HEK293 (cell line): Measurements from ENCODE around the gene SLC17A5.

Experiments
- CTCF ChIA-PET: fragments of 350-600 bp; formaldehyde crosslinking; extraction: SDS; loops from one replicate; lab custom pipeline; 2021; ENCODE audit warnings: antibody characterized with exemption; lab: Yijun Ruan, JAX
- POLR2A ChIA-PET: fragments of 300-600 bp; formaldehyde crosslinking; extraction: SDS; loops from one replicate; lab custom pipeline; 2020; ENCODE audit warnings: antibody characterized with exemption, inconsistent platforms; lab: Yijun Ruan, JAX
- H3K27ac ChIP-seq: fragments of 200-500 bp; sonication (Bioruptor generic); 2 replicates; pipeline ENCODE4 v1.5.1; 2014; ENCODE audit warnings: low read depth, low read length, control low read depth, inconsistent platforms; ENCODE audit errors: extremely low read depth
- H3K36me3 ChIP-seq, 2 experiments: fragments of 200-500 bp in 1 of 2; sonication (Bioruptor generic) in 1 of 2; 1 replicate in 1 of 2; 2 replicates in 1 of 2; pipeline ENCODE4 v1.5.1; 2014 to 2017; ENCODE audit warnings: inconsistent platforms in 2 of 2, low read length in 2 of 2; ENCODE audit not compliant: control insufficient read depth in 2 of 2, insufficient read depth in 1 of 2
- H3K4me1 ChIP-seq: fragments of 200-500 bp; sonication (Bioruptor generic); 2 replicates; pipeline ENCODE4 v1.5.1; 2014; ENCODE audit warnings: mild to moderate bottlenecking, low read length, inconsistent platforms; ENCODE audit not compliant: control insufficient read depth, insufficient read depth
- H3K4me3 ChIP-seq: 2 replicates; pipeline ENCODE4 v1.5.1; 2011; ENCODE audit warnings: low read depth, mild to moderate bottlenecking, control low read depth, low read length, moderate library complexity
- H3K9me3 ChIP-seq: fragments of 200-500 bp; sonication (Bioruptor generic); 2 replicates; pipeline ENCODE4 v1.5.1; 2014; ENCODE audit warnings: low read depth, low read length, inconsistent platforms; ENCODE audit not compliant: control insufficient read depth, insufficient read depth
- GFI1B ChIP-seq: fragments of 450-650 bp; formaldehyde crosslinking; IDR thresholded peaks from 2 replicates; pipeline ENCODE4 v1.5.1; 2016; ENCODE audit warnings: missing biosample characterization, missing genetic modification characterization
- MZF1 ChIP-seq: fragments of 450-650 bp; formaldehyde crosslinking; IDR thresholded peaks from 2 replicates; pipeline ENCODE4 v1.5.1; 2017; ENCODE audit warnings: missing biosample characterization, missing genetic modification characterization, borderline replicate concordance
- PRDM6 ChIP-seq: fragments of 450-650 bp; formaldehyde crosslinking; IDR thresholded peaks from 2 replicates; pipeline ENCODE4 v1.5.1; 2017; ENCODE audit warnings: missing biosample characterization, missing genetic modification characterization
- REPIN1 ChIP-seq: fragments of 450-650 bp; formaldehyde crosslinking; IDR thresholded peaks from 2 replicates; pipeline ENCODE4 v1.5.1; 2017; ENCODE audit warnings: missing biosample characterization, missing genetic modification characterization, low read depth
- SALL2 ChIP-seq: fragments of 450-650 bp; formaldehyde crosslinking; IDR thresholded peaks from 2 replicates; pipeline ENCODE4 v1.5.0; 2017; ENCODE audit warnings: missing biosample characterization, mild to moderate bottlenecking, missing genetic modification characterization, borderline replicate concordance
- SCRT1 ChIP-seq: fragments of 450-650 bp; formaldehyde crosslinking; IDR thresholded peaks from 2 replicates; pipeline ENCODE4 v1.5.1; 2016; ENCODE audit warnings: missing biosample characterization, missing genetic modification characterization, borderline replicate concordance
- SP3 ChIP-seq: fragments of 450-650 bp; formaldehyde crosslinking; IDR thresholded peaks from 2 replicates; pipeline ENCODE4 v1.5.1; 2016; ENCODE audit warnings: missing biosample characterization, missing genetic modification characterization
- ZNF140 ChIP-seq: fragments of 450-650 bp; formaldehyde crosslinking; IDR thresholded peaks from 2 replicates; pipeline ENCODE4 v1.5.1; 2016; ENCODE audit warnings: missing biosample characterization, missing genetic modification characterization
- ZNF155 ChIP-seq: fragments of 450-650 bp; formaldehyde crosslinking; IDR thresholded peaks from 2 replicates; pipeline ENCODE4 v1.5.1; 2016; ENCODE audit warnings: missing biosample characterization, missing genetic modification characterization
- ZNF157 ChIP-seq: fragments of 450-650 bp; formaldehyde crosslinking; IDR thresholded peaks from 2 replicates; pipeline ENCODE4 v1.5.1; 2016; ENCODE audit warnings: missing biosample characterization, missing genetic modification characterization
- ZNF16 ChIP-seq: fragments of 450-650 bp; formaldehyde crosslinking; IDR thresholded peaks from 2 replicates; pipeline ENCODE4 v1.5.1; 2016; ENCODE audit warnings: low read depth, missing biosample characterization, missing genetic modification characterization
- ZNF174 ChIP-seq: fragments of 450-650 bp; formaldehyde crosslinking; IDR thresholded peaks from 2 replicates; pipeline ENCODE4 v1.5.0; 2017; ENCODE audit warnings: missing biosample characterization, mild to moderate bottlenecking, missing genetic modification characterization
- ZNF175 ChIP-seq: fragments of 450-650 bp; formaldehyde crosslinking; IDR thresholded peaks from 2 replicates; pipeline ENCODE4 v1.5.1; 2016; ENCODE audit warnings: missing biosample characterization, missing genetic modification characterization
- ZNF302 ChIP-seq: fragments of 450-650 bp; formaldehyde crosslinking; IDR thresholded peaks from 2 replicates; pipeline ENCODE4 v1.5.1; 2016; ENCODE audit warnings: missing biosample characterization, missing genetic modification characterization, low read depth
- ZNF341 ChIP-seq: fragments of 450-650 bp; formaldehyde crosslinking; IDR thresholded peaks from 2 replicates; pipeline ENCODE4; 2016; ENCODE audit warnings: low read depth, missing biosample characterization, missing genetic modification characterization
- ZNF354C ChIP-seq: fragments of 450-650 bp; formaldehyde crosslinking; IDR thresholded peaks from 2 replicates; pipeline ENCODE4 v1.5.1; 2016; ENCODE audit warnings: missing biosample characterization, missing genetic modification characterization, low read depth, borderline replicate concordance
- ZNF404 ChIP-seq: fragments of 450-650 bp; formaldehyde crosslinking; IDR thresholded peaks from 2 replicates; pipeline ENCODE4 v1.5.1; 2017; ENCODE audit warnings: missing biosample characterization, missing genetic modification characterization
- ZNF416 ChIP-seq: fragments of 450-650 bp; formaldehyde crosslinking; IDR thresholded peaks from 2 replicates; pipeline ENCODE4 v1.5.1; 2016; ENCODE audit warnings: missing biosample characterization, missing genetic modification characterization
- ZNF423 ChIP-seq: fragments of 450-650 bp; formaldehyde crosslinking; IDR thresholded peaks from 2 replicates; pipeline ENCODE4 v1.5.1; 2016; ENCODE audit warnings: missing biosample characterization, missing genetic modification characterization
- ZNF473 ChIP-seq: fragments of 450-650 bp; formaldehyde crosslinking; IDR thresholded peaks from 2 replicates; pipeline ENCODE4 v1.5.1; 2017; ENCODE audit warnings: missing biosample characterization, missing genetic modification characterization
- ZNF529 ChIP-seq: fragments of 450-650 bp; formaldehyde crosslinking; IDR thresholded peaks from 2 replicates; pipeline ENCODE4 v1.5.1; 2017; ENCODE audit warnings: missing genetic modification characterization, missing biosample characterization; ENCODE audit not compliant: insufficient replicate concordance
- ZNF549 ChIP-seq: fragments of 450-650 bp; IDR thresholded peaks from 2 replicates; pipeline ENCODE4 v1.5.1; 2018; ENCODE audit warnings: missing biosample characterization, missing genetic modification characterization, mild to moderate bottlenecking, inconsistent platforms, moderate library complexity
- ZNF658 ChIP-seq: fragments of 450-650 bp; formaldehyde crosslinking; IDR thresholded peaks from 2 replicates; pipeline ENCODE4; 2016; ENCODE audit warnings: missing biosample characterization, missing genetic modification characterization
- ZNF660 ChIP-seq: fragments of 450-650 bp; IDR thresholded peaks from 2 replicates; pipeline ENCODE4 v1.5.1; 2018; ENCODE audit warnings: missing biosample characterization, mild to moderate bottlenecking, missing genetic modification characterization
- TF ChIP-seq, protein P1 (sequence below): fragments of 450-650 bp; formaldehyde crosslinking; IDR thresholded peaks from 2 replicates; pipeline ENCODE4 v1.5.1; 2016; ENCODE audit warnings: missing biosample characterization, missing genetic modification characterization, low read depth
- TF ChIP-seq, protein P2 (sequence below): fragments of 450-650 bp; formaldehyde crosslinking; conservative IDR thresholded peaks from 2 replicates; pipeline ENCODE4 v1.5.1; 2016; ENCODE audit warnings: low read depth, missing biosample characterization, missing genetic modification characterization
- TF ChIP-seq, protein P3 (sequence below): fragments of 450-650 bp; formaldehyde crosslinking; IDR thresholded peaks from 2 replicates; pipeline ENCODE4 v1.5.1; 2016; ENCODE audit warnings: missing biosample characterization, missing genetic modification characterization

Gene SLC17A5

GRCh38 chr6:73580247-73581149 lies 73.3 kb downstream of the SLC17A5 start:
- Histone ChIP-seq H3K27ac (peak overlapping the region; percentile 72), H3K4me3 (peak overlapping the region; percentile 44), H3K9me3 (no peaks in the 10 kb centered on the region), H3K4me1 (peaks cover 8% of the 10 kb centered on the region; the same call in 1 of the 2 replicates), H3K36me3 (no peaks in the 10 kb centered on the region)
- POLR2A ChIA-PET: interaction anchor here (0.5 to 2.3 kb wide), 9 partner anchors 8 to 90 kb away, joined by 3 to 36 read pairs (median 4); partner anchors contain the start of gene EEF1A1
- CTCF ChIA-PET: interaction anchor here (0.6 to 1.8 kb wide), 15 partner anchors 9 to 92 kb away, joined by 3 to 7 read pairs (median 5); partner anchors contain the start of gene EEF1A1
- TF ChIP-seq ZNF404 (tag by site-specific recombination): no peak
- TF ChIP-seq ZNF354C (tag by site-specific recombination): no peak
- no peak for TF ChIP-seq ZNF155
- 0 out of 2 replicates have a peak, but pooled peaks have one; percentile 17 for TF ChIP-seq ZNF140
- TF ChIP-seq ZNF16 (tag by site-specific recombination): no peak
- no peak for TF ChIP-seq ZNF529 (tag by site-specific recombination)
- no peak for TF ChIP-seq ZNF549 (tag by site-specific recombination)
- no peak for TF ChIP-seq ZNF174 (tag by site-specific recombination)
- TF ChIP-seq, protein P1, sequence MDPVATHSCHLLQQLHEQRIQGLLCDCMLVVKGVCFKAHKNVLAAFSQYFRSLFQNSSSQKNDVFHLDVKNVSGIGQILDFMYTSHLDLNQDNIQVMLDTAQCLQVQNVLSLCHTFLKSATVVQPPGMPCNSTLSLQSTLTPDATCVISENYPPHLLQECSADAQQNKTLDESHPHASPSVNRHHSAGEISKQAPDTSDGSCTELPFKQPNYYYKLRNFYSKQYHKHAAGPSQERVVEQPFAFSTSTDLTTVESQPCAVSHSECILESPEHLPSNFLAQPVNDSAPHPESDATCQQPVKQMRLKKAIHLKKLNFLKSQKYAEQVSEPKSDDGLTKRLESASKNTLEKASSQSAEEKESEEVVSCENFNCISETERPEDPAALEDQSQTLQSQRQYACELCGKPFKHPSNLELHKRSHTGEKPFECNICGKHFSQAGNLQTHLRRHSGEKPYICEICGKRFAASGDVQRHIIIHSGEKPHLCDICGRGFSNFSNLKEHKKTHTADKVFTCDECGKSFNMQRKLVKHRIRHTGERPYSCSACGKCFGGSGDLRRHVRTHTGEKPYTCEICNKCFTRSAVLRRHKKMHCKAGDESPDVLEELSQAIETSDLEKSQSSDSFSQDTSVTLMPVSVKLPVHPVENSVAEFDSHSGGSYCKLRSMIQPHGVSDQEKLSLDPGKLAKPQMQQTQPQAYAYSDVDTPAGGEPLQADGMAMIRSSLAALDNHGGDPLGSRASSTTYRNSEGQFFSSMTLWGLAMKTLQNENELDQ (tag by site-specific recombination): no peak
- TF ChIP-seq SALL2 (tag by site-specific recombination): no peak
- TF ChIP-seq ZNF157 (tag by site-specific recombination): no peak
- TF ChIP-seq GFI1B (tag by site-specific recombination): peak; percentile 66; the same call in 1 of the 2 replicates
- no peak for TF ChIP-seq ZNF416
- TF ChIP-seq ZNF175 (tag by site-specific recombination): no peak
- no peak for TF ChIP-seq MZF1 (tag by site-specific recombination)
- TF ChIP-seq SCRT1 (tag by site-specific recombination): no peak
- TF ChIP-seq SP3: no peak
- TF ChIP-seq PRDM6 (tag by site-specific recombination): peak; percentile 68
- TF ChIP-seq, protein P2, sequence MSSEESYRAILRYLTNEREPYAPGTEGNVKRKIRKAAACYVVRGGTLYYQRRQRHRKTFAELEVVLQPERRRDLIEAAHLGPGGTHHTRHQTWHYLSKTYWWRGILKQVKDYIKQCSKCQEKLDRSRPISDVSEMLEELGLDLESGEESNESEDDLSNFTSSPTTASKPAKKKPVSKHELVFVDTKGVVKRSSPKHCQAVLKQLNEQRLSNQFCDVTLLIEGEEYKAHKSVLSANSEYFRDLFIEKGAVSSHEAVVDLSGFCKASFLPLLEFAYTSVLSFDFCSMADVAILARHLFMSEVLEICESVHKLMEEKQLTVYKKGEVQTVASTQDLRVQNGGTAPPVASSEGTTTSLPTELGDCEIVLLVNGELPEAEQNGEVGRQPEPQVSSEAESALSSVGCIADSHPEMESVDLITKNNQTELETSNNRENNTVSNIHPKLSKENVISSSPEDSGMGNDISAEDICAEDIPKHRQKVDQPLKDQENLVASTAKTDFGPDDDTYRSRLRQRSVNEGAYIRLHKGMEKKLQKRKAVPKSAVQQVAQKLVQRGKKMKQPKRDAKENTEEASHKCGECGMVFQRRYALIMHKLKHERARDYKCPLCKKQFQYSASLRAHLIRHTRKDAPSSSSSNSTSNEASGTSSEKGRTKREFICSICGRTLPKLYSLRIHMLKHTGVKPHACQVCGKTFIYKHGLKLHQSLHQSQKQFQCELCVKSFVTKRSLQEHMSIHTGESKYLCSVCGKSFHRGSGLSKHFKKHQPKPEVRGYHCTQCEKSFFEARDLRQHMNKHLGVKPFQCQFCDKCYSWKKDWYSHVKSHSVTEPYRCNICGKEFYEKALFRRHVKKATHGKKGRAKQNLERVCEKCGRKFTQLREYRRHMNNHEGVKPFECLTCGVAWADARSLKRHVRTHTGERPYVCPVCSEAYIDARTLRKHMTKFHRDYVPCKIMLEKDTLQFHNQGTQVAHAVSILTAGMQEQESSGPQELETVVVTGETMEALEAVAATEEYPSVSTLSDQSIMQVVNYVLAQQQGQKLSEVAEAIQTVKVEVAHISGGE (tag by site-specific recombination): 0 out of 2 replicates have a peak, but pooled peaks have one; percentile 16
- TF ChIP-seq ZNF658: no peak
- TF ChIP-seq ZNF423 (tag by site-specific recombination): no peak
- no peak for TF ChIP-seq REPIN1 (tag by site-specific recombination)
- no peak for TF ChIP-seq ZNF341 (tag by site-specific recombination)
- no peak for TF ChIP-seq ZNF473 (tag by site-specific recombination)
- TF ChIP-seq, protein P3, sequence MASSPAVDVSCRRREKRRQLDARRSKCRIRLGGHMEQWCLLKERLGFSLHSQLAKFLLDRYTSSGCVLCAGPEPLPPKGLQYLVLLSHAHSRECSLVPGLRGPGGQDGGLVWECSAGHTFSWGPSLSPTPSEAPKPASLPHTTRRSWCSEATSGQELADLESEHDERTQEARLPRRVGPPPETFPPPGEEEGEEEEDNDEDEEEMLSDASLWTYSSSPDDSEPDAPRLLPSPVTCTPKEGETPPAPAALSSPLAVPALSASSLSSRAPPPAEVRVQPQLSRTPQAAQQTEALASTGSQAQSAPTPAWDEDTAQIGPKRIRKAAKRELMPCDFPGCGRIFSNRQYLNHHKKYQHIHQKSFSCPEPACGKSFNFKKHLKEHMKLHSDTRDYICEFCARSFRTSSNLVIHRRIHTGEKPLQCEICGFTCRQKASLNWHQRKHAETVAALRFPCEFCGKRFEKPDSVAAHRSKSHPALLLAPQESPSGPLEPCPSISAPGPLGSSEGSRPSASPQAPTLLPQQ (tag by site-specific recombination): 0 out of 2 replicates have a peak, but pooled peaks have one; percentile 18
- TF ChIP-seq ZNF302 (tag by site-specific recombination): no peak
- TF ChIP-seq ZNF660 (tag by site-specific recombination): peak; percentile 81
